ENCODE measurements around the gene TCF19. TPM values are rescaled to one million over a fixed set of nuclear protein-coding genes. Genes with fewer than 3 reads are reported as not detected.

TCF19 gene
- total RNA-seq, 1 donor = 46.3 TPM

DNA sequence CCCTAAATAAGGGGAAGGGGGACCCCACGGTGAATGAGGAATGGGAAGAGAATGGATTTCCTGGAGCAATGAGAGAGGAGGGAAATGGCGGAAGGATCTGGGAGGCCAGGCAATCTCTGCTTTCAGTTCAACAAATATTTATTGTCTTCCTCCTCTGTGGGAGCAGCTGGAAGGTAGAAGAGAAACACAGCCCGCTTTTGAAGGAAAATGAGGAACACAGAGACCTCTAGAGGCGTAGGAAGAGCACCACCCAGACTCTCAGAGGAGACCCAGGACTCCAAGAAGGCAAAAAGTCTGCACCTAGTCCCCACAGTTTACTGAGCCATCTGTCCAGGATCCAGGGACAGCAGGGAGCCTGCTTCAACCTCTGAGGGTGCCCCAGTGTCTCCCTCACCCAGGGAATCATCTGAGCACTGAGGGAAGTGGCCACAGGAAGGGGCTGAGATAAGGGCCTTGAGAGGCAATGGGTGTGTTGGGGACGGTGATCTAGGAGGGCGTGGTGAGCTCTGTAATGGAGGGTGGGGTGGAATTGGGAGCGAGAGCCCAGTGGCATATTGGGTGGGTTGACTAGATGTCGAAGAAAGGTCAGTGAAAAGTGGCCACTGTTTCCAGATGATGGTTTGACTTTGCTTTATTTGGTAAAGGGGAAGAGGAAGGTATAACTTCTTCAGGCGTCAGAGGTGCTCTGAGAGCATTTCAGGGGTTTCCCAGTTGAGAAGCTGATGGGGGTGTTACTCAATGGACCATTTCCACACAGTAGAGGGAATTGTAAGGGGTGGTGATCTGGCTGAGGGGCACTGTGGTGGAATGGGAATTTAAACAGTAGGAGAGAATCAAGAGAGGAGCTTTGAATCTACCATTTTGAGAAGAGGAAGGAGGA, 43.2 kb upstream of the TCF19 start:
- peak; percentile 66 for DNase-seq (ENCODE audit: low read depth)
- H3K4me3 ChIP-seq (ENCODE audit: low read depth, low read length) = peak overlapping the region; percentile 59
- TF ChIP-seq CTCF (IDR thresholded peaks at IDR 0.05; ENCODE audit: insufficient read depth, low read length) = peak; percentile 38

- peak overlapping the region; percentile 22 for H3K4me3 ChIP-seq (ENCODE audit: low read depth, low read length)
- no peak for DNase-seq (ENCODE audit: low read depth)
- TF ChIP-seq CTCF (IDR thresholded peaks at IDR 0.05; ENCODE audit: insufficient read depth, low read length) = no peak
These were observed 42.3 kb upstream of the TCF19 start for GRCh38 chr6:31115941-31116560.

- no peak overlapping the region for H3K4me3 ChIP-seq (ENCODE audit: low read depth, low read length)
- peak; percentile 41 for DNase-seq (ENCODE audit: low read depth)
- TF ChIP-seq CTCF (IDR thresholded peaks at IDR 0.05; ENCODE audit: insufficient read depth, low read length) = no peak
These were observed 41.6 kb upstream of the TCF19 start for GRCh38 chr6:31116661-31117385.

- H3K4me3 ChIP-seq (ENCODE audit: low read depth, low read length) = no peak overlapping the region
- no peak for TF ChIP-seq CTCF (IDR thresholded peaks at IDR 0.05; ENCODE audit: insufficient read depth, low read length)
- no peak for DNase-seq (ENCODE audit: low read depth)
These were observed 40.2 kb upstream of the TCF19 start for GRCh38 chr6:31118178-31118577.

- DNase-seq (ENCODE audit: low read depth) = no peak
- TF ChIP-seq CTCF (IDR thresholded peaks at IDR 0.05; ENCODE audit: insufficient read depth, low read length) = no peak
- no peak within 1 kb of the TSS for H3K4me3 ChIP-seq (ENCODE audit: low read depth, low read length)
These were observed 38.1 kb upstream of the TCF19 start, which contains the start of gene CDSN for GRCh38 chr6:31120151-31120915. Gene CDSN (minus strand): TSS chr6:31120446. CDS start chr6:31120419, 27 bp downstream.

All from fibroblast of the aortic adventitia (primary cell).